Skeletal muscle cell (primary cell): ENCODE results near the gene ADK.
"Not testable (repeated sequence)": the region's sequence is repeated elsewhere in the genome, so short reads cannot be mapped to it uniquely, and the experiment has no call there.

Experiments used
- DNase-seq: peaks from one replicate; pipeline ENCODE4 v3.0.0-alpha.2; 2010; ENCODE audit warnings: low read depth
- H3K4me3 ChIP-seq: 2 replicates; pipeline ENCODE4 v1.5.1; 2011; ENCODE audit warnings: low read depth, mild to moderate bottlenecking, control low read depth, low read length, moderate library complexity

The ADK gene

GRCh38 chr10:74222467-74222866, 71.4 kb downstream of the ADK start:
- H3K4me3 ChIP-seq, DNase-seq: not testable (repeated sequence)

- H3K4me3 ChIP-seq: no peak overlapping the region
- DNase-seq: peak; percentile 20
Observed at GRCh38 chr10:74223755-74224529, 72.9 kb downstream of the ADK start.

- H3K4me3 ChIP-seq: no peak overlapping the region
- no peak for DNase-seq
Observed at GRCh38 chr10:74227697-74228424, 76.8 kb downstream of the ADK start.

GRCh38 chr10:74231375-74231774, 80.4 kb downstream of the ADK start:
- no peak for DNase-seq
- H3K4me3 ChIP-seq: no peak overlapping the region

- H3K4me3 ChIP-seq: no peak overlapping the region
- no peak for DNase-seq
Observed at GRCh38 chr10:74233281-74233680, 82.3 kb downstream of the ADK start.

- H3K4me3 ChIP-seq: no peak overlapping the region
- no peak for DNase-seq
Observed at GRCh38 chr10:74234569-74234968, 83.5 kb downstream of the ADK start.

GRCh38 chr10:74238031-74238431, 87.0 kb downstream of the ADK start:
- DNase-seq: no peak
- no peak overlapping the region for H3K4me3 ChIP-seq

GRCh38 chr10:74238516-74238915, 87.5 kb downstream of the ADK start:
- H3K4me3 ChIP-seq: no peak overlapping the region
- DNase-seq: no peak

GRCh38 chr10:74243067-74243466, 92.0 kb downstream of the ADK start:
- H3K4me3 ChIP-seq: no peak overlapping the region
- no peak for DNase-seq

- DNase-seq: no peak
- H3K4me3 ChIP-seq: no peak overlapping the region
Observed at GRCh38 chr10:74244097-74244685, 93.2 kb downstream of the ADK start.

- no peak for DNase-seq
- no peak overlapping the region for H3K4me3 ChIP-seq
Observed at GRCh38 chr10:74244807-74245206, 93.8 kb downstream of the ADK start.

- no peak overlapping the region for H3K4me3 ChIP-seq
Observed at GRCh38 chr10:74246495-74246894, 95.5 kb downstream of the ADK start.

GRCh38 chr10:74249865-74250264, 98.8 kb downstream of the ADK start:
- peak; percentile 38 for DNase-seq
- no peak overlapping the region for H3K4me3 ChIP-seq

More at GRCh38 chr10:74246495-74246894, 95.5 kb downstream of the ADK start:
- no peak for DNase-seq

- DNase-seq: no peak
- no peak overlapping the region for H3K4me3 ChIP-seq
Observed at GRCh38 chr10:74255214-74255613, 104.2 kb downstream of the ADK start.

- no peak overlapping the region for H3K4me3 ChIP-seq
Observed at GRCh38 chr10:74255888-74256357, 104.9 kb downstream of the ADK start.

GRCh38 chr10:74262856-74263255, 111.8 kb downstream of the ADK start:
- no peak overlapping the region for H3K4me3 ChIP-seq
- no peak for DNase-seq

More at GRCh38 chr10:74255888-74256357, 104.9 kb downstream of the ADK start:
- DNase-seq: no peak

- no peak for DNase-seq
- no peak overlapping the region for H3K4me3 ChIP-seq
Observed at GRCh38 chr10:74263996-74264395, 113.0 kb downstream of the ADK start.

- no peak for DNase-seq
- no peak overlapping the region for H3K4me3 ChIP-seq
Observed at GRCh38 chr10:74272288-74272687, 121.3 kb downstream of the ADK start.

GRCh38 chr10:74275755-74276290, 124.8 kb downstream of the ADK start:
- H3K4me3 ChIP-seq: no peak overlapping the region
- no peak for DNase-seq

GRCh38 chr10:74276416-74276815, 125.4 kb downstream of the ADK start:
- DNase-seq: no peak

More at GRCh38 chr10:74276416-74276815, 125.4 kb downstream of the ADK start:
- no peak overlapping the region for H3K4me3 ChIP-seq
